Measurements from ENCODE around the gene GDF7. TPM values are rescaled to one million over a fixed set of nuclear protein-coding genes. Genes with fewer than 3 reads are reported as not detected.

Gene GDF7
- total RNA-seq, 1 donor from 2014 or later = under 0.01 TPM

- no peak for TF ChIP-seq CTCF (IDR thresholded peaks at IDR 0.05; ENCODE audit: insufficient read depth, low read length, severe bottlenecking)
- no peak for FAIRE-seq
- no peak for DNase-seq (ENCODE audit: low read depth)
- no peaks in the 10 kb centered on the region for H3K27me3 ChIP-seq (ENCODE audit: control insufficient read depth, insufficient read depth, low read length)
- peaks cover 7% of the 10 kb centered on the region for H3K36me3 ChIP-seq (ENCODE audit: control insufficient read depth, insufficient read depth, low read length)
- H3K4me3 ChIP-seq (ENCODE audit: low read depth, low read length) = no peak overlapping the region
These were observed 28.1 kb upstream of the GDF7 start for GRCh38 chr2:20638646-20639430.

- Histone ChIP-seq H3K36me3 (ENCODE audit: control insufficient read depth, insufficient read depth, low read length) (peaks cover 8% of the 10 kb centered on the region), H3K27me3 (ENCODE audit: control insufficient read depth, insufficient read depth, low read length) (no peaks in the 10 kb centered on the region), H3K4me3 (ENCODE audit: low read depth, low read length) (no peak overlapping the region)
- DNase-seq (ENCODE audit: low read depth) (no peak), FAIRE-seq (no peak)
- no peak for TF ChIP-seq CTCF (IDR thresholded peaks at IDR 0.05; ENCODE audit: insufficient read depth, low read length, severe bottlenecking)
These were observed 26.4 kb upstream of the GDF7 start for GRCh38 chr2:20640411-20641122.

GRCh38 chr2:20641123-20641985 is 25.6 kb upstream of the GDF7 start:
- DNase-seq (ENCODE audit: low read depth) = peak; percentile 85
- TF ChIP-seq CTCF (IDR thresholded peaks at IDR 0.05; ENCODE audit: insufficient read depth, low read length, severe bottlenecking) = no peak
- Histone ChIP-seq H3K4me3 (ENCODE audit: low read depth, low read length) (no peak overlapping the region), H3K36me3 (ENCODE audit: control insufficient read depth, insufficient read depth, low read length) (peaks cover 8% of the 10 kb centered on the region), H3K27me3 (ENCODE audit: control insufficient read depth, insufficient read depth, low read length) (no peaks in the 10 kb centered on the region)
- no peak for FAIRE-seq

- no peak for FAIRE-seq
- Histone ChIP-seq H3K27me3 (ENCODE audit: control insufficient read depth, insufficient read depth, low read length) (no peaks in the 10 kb centered on the region), H3K4me3 (ENCODE audit: low read depth, low read length) (no peak overlapping the region), H3K36me3 (ENCODE audit: control insufficient read depth, insufficient read depth, low read length) (peaks cover 8% of the 10 kb centered on the region)
- peak; percentile 99 for TF ChIP-seq CTCF (IDR thresholded peaks at IDR 0.05; ENCODE audit: insufficient read depth, low read length, severe bottlenecking)
- DNase-seq (ENCODE audit: low read depth) = peak; percentile 44
These were observed 24.6 kb upstream of the GDF7 start for GRCh38 chr2:20642055-20642971.

- DNase-seq (ENCODE audit: low read depth) (peak; percentile 85), FAIRE-seq (peak; percentile 7)
- peaks cover 8% of the 10 kb centered on the region for H3K36me3 ChIP-seq (ENCODE audit: control insufficient read depth, insufficient read depth, low read length)
- TF ChIP-seq CTCF (IDR thresholded peaks at IDR 0.05; ENCODE audit: insufficient read depth, low read length, severe bottlenecking) = no peak
- no peaks in the 10 kb centered on the region for H3K27me3 ChIP-seq (ENCODE audit: control insufficient read depth, insufficient read depth, low read length)
- no peak overlapping the region for H3K4me3 ChIP-seq (ENCODE audit: low read depth, low read length)
These were observed 23.9 kb upstream of the GDF7 start for GRCh38 chr2:20643060-20643459.
